ENCODE measurements around the gene OR13C4.
A peak's percentile ranks its signal among the peaks of the same experiment; 100 is the strongest.
"Not testable (repeated sequence)": the region's sequence is repeated elsewhere in the genome, so short reads cannot be mapped to it uniquely, and the experiment has no call there.

The OR13C4 gene

GRCh38 chr9:104527109-104527508 lies at the start of gene OR13C4:
TSS of gene OR13C4 (minus strand) at chr9:104527209. CDS start at chr9:104527209, 0 bp downstream.
- DNase-seq = no peak

- no peak for DNase-seq
Observed at GRCh38 chr9:104575456-104575855, 48.4 kb upstream of the OR13C4 start.

- DNase-seq = no peak
Observed at GRCh38 chr9:104572612-104573011, 45.6 kb upstream of the OR13C4 start.

- no peak for DNase-seq
Observed at GRCh38 chr9:104568868-104569267, 41.9 kb upstream of the OR13C4 start, which contains the start of gene OR13C8. TSS of gene OR13C8 (plus strand) at chr9:104569168. CDS start at chr9:104569168, 0 bp downstream.

- no peak for DNase-seq
Observed at GRCh38 chr9:104564358-104564757, 37.3 kb upstream of the OR13C4 start.

- DNase-seq = no peak
Observed at GRCh38 chr9:104556830-104557634, 30.0 kb upstream of the OR13C4 start.

GRCh38 chr9:104555521-104555920 lies 28.5 kb upstream of the OR13C4 start:
- DNase-seq = no peak

GRCh38 chr9:104553261-104553660 lies 26.3 kb upstream of the OR13C4 start:
- no peak for DNase-seq

- DNase-seq = no peak
Observed at GRCh38 chr9:104544644-104545043, 17.6 kb upstream of the OR13C4 start.

- DNase-seq = no peak
Observed at GRCh38 chr9:104539275-104539674, 12.3 kb upstream of the OR13C4 start.

GRCh38 chr9:104536756-104537155 lies 9.7 kb upstream of the OR13C4 start, which contains the start of gene OR13C3:
TSS of gene OR13C3 (minus strand) at chr9:104536856. CDS start at chr9:104536723, 133 bp downstream.
- no peak for DNase-seq

- DNase-seq = not testable (repeated sequence)
Observed at GRCh38 chr9:104520241-104520640, 6.8 kb downstream of the OR13C4 start.

GRCh38 chr9:104514901-104515300 lies 12.1 kb downstream of the OR13C4 start:
- no peak for DNase-seq

- DNase-seq = no peak
Observed at GRCh38 chr9:104506565-104506964, 20.4 kb downstream of the OR13C4 start.

- DNase-seq = no peak
Observed at GRCh38 chr9:104503963-104504362, 23.0 kb downstream of the OR13C4 start, which contains the start of gene OR13F1. TSS of gene OR13F1 (plus strand) at chr9:104504263. CDS start at chr9:104504263, 0 bp downstream.

GRCh38 chr9:104503440-104503839 lies 23.6 kb downstream of the OR13C4 start:
- no peak for DNase-seq

- peak in 1 of 2 experiments; percentile 16 for DNase-seq
Observed at GRCh38 chr9:104494808-104495207, 32.2 kb downstream of the OR13C4 start.

- no peak for DNase-seq
Observed at GRCh38 chr9:104485014-104485413, 42.0 kb downstream of the OR13C4 start.

GRCh38 chr9:104482921-104483570 lies 44.0 kb downstream of the OR13C4 start:
- DNase-seq = no peak
